SU-DHL-6 (cell line): ENCODE data around the gene ZNF641.

ENCODE experiments used
- EZH2phosphoT487 ChIP-seq: fragments of 200-600 bp; sonication (generic), shearing (Covaris generic); conservative IDR thresholded peaks from 2 replicates; pipeline ENCODE4 v1.6.1; 2018; ENCODE audit warnings: mild to moderate bottlenecking, antibody characterized with exemption, low read length, moderate library complexity, mixed read lengths
- TF ChIP-seq, protein P1 (sequence below): fragments of 200-600 bp; sonication (generic); IDR thresholded peaks from one replicate; pipeline ENCODE4 v1.5.1; 2017; ENCODE audit warnings: antibody characterized with exemption, mild to moderate bottlenecking, low read length, moderate library complexity; ENCODE audit not compliant: insufficient read depth, poor library complexity, severe bottlenecking

DNA sequence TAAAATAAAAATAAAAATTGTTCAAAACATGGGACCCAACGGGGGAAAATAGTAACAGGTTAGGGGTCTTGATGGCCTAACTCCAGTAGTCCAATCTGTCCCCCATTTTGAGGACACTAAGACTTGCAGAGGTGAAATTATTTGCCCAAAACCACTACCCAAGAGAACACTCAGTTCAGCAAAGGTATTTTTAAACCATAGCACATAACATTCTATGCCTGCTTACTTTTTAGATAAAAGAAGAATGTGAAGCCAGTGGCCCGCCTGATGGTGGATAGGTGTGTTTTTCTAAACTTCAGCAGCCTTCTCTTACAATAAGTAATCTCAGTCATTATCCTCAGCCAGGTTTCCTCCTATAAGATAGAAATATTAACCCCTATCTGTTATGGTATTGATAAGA lies 45.5 kb downstream of the ZNF641 start:
- TF ChIP-seq, protein P1, sequence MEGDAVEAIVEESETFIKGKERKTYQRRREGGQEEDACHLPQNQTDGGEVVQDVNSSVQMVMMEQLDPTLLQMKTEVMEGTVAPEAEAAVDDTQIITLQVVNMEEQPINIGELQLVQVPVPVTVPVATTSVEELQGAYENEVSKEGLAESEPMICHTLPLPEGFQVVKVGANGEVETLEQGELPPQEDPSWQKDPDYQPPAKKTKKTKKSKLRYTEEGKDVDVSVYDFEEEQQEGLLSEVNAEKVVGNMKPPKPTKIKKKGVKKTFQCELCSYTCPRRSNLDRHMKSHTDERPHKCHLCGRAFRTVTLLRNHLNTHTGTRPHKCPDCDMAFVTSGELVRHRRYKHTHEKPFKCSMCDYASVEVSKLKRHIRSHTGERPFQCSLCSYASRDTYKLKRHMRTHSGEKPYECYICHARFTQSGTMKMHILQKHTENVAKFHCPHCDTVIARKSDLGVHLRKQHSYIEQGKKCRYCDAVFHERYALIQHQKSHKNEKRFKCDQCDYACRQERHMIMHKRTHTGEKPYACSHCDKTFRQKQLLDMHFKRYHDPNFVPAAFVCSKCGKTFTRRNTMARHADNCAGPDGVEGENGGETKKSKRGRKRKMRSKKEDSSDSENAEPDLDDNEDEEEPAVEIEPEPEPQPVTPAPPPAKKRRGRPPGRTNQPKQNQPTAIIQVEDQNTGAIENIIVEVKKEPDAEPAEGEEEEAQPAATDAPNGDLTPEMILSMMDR, result no peak
- no peak for TF ChIP-seq EZH2phosphoT487
